HG02588 (cell line): ENCODE data around the gene ZNF654.
"Not testable (repeated sequence)": the region's sequence is repeated elsewhere in the genome, so short reads cannot be mapped to it uniquely, and the experiment has no call there.

ENCODE experiments used
- ATAC-seq: cut with Tn5 transposase; IDR thresholded peaks from one replicate; pipeline ENCODE4 v1.9.1; 2021; ENCODE audit warnings: mild to moderate bottlenecking, moderate library complexity; ENCODE audit not compliant: unreplicated experiment

Gene ZNF654

DNA sequence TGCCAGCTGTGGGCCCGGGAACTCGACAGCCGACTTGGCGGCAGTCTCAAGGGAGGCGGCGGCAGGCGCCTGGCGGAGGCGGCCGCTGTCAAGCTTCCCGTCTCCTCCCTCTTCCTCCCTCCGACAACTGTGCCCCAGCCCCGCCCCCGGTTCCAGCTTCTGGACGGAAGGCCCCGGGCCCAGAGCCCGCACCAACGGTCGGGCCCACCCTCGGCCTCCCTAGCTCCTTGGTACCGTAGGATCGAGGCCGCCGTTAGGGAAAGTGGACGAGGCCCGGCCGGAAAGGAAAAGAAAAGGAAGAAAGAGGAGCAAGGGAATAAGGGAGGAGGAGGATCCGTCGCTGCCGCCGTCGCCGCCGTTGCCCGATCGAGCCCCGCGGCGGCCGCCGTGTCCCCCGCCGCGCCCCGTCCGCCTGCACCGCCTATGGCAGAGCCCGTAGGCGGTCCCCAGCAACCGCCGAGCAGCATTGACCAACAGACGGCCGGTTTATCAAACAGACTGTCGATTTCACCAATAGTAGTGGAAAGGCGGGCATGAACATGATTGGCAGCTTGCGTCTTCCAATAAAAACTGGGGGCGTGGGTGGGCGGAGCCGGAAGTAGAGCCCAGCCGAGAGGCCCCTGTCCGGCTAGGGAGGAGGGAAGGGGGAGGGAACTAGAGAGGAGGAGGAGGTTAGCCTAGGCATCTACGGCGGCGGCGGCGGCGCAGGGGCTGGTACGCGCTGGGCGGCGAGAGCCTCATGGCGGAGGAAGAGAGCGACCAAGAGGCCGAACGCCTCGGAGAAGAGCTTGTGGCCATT lies at the start of gene ZNF654, which contains the start of gene CGGBP1:
TSS of gene ZNF654 (plus strand) at position 675 of the 799 bp plus-strand sequence. CDS start at position 740, 65 bp downstream.
TSS of gene CGGBP1 (minus strand) at position 425 of the 799 bp plus-strand sequence. CDS start 3,029 bp downstream, outside the sequence.
- peak; percentile 94 for ATAC-seq

DNA sequence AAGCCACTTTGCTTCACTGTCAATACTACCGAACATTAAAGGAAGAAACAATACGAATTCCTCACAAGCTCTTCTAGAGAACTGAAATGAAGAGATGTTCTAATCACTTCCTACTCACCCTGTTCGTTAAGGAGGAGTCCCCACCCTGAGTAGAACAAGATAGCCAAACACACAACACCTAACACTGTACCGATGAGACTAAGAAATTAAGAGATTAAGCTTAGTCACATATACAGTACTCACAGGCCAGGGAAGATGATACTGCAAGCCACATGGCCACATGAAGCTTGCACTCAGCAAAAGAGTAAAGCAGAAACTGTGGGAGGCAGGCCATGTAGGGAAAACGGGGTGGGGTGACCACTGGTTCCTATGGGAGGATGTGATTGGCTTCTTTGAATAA lies 48.2 kb upstream of the ZNF654 start:
- no peak for ATAC-seq

DNA sequence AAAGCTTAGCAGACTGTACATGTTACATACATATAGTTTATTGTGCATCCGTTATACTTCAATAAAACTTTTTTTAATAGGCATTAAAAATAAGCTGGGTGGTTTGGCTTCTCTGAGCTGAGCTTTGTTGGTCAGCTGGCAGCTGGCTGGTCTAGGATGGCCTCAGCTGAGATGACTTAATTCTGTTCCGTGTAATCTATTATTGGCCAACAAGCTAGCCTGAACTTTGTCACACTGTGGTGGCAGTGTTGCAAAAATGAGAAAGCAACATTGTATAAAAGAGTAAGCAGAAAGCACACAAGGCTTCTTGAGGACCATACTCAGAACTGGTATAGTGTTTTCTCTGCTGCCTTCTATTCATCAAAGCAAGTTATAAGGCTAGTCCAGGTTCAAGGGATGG lies 45.5 kb upstream of the ZNF654 start:
- ATAC-seq = no peak

- not testable (repeated sequence) for ATAC-seq
Observed at GRCh38 chr3:88015656-88016055, 43.4 kb upstream of the ZNF654 start.

DNA sequence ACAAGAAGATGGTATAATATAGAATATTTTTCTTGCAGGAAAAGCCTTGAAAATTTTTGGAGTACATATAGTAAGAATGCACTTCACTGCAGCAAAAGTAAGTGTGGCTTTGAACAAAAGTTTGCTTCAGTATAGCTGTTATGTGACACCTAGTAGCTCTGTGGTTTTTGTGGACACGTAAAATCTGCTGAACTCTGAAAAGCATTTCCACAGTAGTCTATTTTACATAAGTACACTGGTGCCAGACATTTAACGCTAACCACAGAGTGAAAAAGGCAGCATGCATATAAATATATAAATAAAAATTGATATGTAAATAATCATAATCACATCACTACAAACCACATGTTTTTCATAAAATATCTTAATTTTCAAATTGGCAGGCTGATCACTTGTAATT lies 40.0 kb upstream of the ZNF654 start:
- ATAC-seq = peak; percentile 91

DNA sequence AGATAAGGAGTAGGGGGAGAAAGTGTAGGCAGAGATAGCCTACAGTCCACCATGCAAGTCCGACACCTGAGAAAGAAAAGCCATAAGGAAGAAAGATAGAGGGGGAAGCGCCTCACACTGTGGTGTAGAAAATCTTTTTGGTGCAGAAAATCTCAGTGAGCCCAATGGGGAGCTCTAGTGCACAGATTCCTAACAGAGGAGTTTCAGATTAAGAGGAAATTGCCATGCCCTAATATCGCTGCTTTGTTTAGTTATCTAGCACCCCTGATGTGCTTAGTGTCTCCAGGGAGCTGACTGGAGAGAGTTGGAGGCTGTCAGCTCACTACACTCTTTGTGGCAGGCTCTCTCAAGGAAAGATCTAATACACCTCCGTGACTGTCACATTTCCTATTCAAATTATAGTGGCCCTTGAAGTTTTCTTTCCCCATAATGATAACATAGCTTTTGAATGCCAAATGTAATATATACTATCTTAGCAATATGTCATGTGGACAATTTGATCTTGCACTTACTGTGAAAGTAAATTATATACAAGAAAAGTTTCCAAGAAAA lies 34.0 kb upstream of the ZNF654 start:
- no peak for ATAC-seq

GRCh38 chr3:88028876-88029275 lies 30.2 kb upstream of the ZNF654 start:
- no peak for ATAC-seq

DNA sequence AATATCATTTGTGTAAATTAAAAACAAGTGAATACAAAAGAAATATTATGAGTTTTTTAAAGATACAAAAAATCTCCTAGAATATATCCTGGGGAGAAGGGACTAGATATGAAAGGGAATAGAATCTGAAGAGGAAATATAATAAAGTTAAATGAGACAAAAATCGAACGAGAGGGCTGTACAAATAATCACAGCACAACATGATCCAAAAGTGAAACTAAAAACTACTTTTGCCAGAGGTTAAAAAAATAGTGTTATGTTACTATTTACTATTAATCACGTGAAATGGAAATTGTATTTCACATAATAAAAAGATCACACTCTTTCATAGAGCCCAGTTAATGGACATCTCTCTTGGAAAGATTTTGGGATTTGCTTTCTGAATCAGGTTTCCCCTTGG lies 28.8 kb upstream of the ZNF654 start:
- no peak for ATAC-seq

DNA sequence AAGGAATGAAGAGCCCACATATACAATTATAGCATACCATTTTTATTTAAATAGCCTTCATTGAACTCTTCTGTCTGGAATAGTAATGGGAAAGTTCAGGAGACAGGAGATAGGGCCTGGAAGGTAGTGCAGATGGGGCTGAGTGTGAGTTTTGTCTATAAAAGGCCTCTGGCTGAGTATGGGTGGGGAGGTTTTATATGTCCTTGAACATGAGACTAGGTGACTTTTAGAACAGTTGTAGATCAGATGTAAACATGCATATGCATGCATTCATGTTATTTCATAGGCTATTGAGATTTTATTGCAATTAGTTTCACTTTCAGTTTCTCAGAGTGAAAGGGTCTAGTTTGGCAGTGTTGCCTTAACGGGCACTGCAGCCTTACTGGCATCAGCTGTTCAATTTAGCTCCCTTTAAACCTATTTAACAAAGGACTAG lies 27.4 kb upstream of the ZNF654 start:
- ATAC-seq = peak; percentile 81

DNA sequence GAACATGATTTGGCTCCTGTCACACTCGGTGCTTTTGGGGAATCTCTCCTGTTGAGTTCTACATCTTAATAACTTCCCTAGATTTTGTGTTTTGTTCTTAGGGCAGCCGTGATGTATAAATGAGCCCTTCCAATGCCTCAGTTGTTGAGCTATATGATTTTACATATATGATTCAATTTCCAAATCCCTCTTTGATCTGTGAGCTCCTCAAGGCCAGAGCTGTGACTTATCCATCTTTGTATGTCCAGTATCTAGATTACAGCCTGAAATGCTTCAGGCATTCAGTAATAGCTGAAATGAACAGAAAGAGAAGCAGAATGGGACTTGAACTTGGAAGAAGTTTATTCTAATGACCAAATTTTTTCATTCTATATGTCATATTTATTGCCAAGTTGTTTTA lies 26.8 kb upstream of the ZNF654 start:
- ATAC-seq = no peak

DNA sequence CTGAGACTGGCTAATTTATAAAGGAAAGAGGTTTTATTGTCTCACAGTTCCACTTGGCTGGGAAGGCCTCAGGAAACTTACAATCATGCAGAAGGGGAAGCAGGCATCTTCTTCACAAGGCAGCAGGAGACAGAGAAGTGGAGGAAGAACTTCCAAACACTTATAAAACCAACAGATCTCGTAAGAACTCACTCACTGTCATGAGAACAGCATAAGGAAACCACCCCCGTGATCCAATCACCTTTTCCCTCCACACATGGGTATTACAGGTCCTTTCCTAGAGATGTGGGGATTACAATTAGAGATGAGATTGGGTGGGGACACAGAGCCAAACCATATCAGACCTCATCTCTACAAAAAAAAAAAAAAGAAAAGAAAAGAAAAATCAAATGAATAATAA lies 26.0 kb upstream of the ZNF654 start:
- ATAC-seq = no peak

- no peak for ATAC-seq
Observed at GRCh38 chr3:88033808-88034207, 25.2 kb upstream of the ZNF654 start.

GRCh38 chr3:88034491-88035275 lies 24.4 kb upstream of the ZNF654 start:
- ATAC-seq = no peak

DNA sequence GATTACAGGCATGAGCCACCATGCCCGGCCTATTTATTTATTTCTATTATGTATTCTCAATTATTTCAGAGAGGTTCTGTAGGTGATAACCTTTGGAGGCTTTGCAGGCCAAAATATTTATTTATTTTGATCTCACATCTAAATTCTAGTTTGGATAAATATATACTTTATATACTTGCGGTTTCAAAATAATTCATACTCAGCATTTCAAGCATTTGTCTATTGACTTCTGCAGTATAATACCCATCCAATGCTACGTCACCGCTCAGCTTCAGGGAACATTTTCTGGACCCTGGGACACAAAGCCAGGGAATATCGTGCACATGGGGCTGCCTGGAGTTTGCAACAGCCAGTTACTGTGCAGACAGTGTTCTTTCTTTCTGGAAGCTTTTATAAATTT lies 22.8 kb upstream of the ZNF654 start:
- no peak for ATAC-seq

- no peak for ATAC-seq
Observed at GRCh38 chr3:88038566-88038965, 20.5 kb upstream of the ZNF654 start.

DNA sequence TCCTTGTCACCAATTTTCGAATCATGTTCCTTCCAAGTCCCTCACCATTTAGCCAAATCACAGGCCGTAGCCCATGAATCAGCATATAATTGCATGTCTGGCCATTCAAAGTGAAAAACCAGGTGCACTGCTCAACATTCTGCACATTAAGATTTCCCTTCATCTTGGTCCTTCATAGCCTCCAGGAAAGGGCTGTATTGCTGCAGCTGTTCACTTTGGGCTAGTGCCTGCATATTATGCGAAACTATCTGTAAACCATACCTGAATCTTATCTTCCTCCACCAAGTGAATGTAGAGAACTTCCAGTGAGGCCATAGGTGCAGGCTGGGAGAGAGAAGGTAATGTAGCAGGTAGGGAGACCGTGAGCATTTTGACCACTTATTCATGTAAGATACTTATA lies 18.5 kb upstream of the ZNF654 start:
- ATAC-seq = no peak

DNA sequence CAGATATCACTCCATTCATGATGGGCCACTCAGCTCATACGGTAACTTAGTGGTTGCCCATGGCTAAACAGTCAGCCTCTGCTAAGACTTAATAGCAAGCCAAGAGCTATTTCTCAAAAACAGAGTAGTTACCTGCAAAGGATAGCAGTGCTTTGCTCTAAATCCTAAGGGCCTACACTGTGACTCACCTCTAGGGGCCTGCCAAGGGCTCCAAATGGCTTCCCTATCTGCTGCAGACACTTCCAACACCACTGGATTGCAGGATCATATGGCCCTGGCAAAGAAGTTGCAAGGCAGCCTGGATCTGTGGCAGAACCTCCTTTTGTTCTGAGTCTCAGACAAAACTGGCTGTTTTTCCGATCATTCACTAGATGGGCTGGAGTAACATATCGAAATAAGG lies 18.1 kb upstream of the ZNF654 start:
- ATAC-seq = no peak

GRCh38 chr3:88044411-88044810 lies 14.6 kb upstream of the ZNF654 start:
- ATAC-seq = no peak

- no peak for ATAC-seq
Observed at GRCh38 chr3:88046766-88047165, 12.3 kb upstream of the ZNF654 start.

DNA sequence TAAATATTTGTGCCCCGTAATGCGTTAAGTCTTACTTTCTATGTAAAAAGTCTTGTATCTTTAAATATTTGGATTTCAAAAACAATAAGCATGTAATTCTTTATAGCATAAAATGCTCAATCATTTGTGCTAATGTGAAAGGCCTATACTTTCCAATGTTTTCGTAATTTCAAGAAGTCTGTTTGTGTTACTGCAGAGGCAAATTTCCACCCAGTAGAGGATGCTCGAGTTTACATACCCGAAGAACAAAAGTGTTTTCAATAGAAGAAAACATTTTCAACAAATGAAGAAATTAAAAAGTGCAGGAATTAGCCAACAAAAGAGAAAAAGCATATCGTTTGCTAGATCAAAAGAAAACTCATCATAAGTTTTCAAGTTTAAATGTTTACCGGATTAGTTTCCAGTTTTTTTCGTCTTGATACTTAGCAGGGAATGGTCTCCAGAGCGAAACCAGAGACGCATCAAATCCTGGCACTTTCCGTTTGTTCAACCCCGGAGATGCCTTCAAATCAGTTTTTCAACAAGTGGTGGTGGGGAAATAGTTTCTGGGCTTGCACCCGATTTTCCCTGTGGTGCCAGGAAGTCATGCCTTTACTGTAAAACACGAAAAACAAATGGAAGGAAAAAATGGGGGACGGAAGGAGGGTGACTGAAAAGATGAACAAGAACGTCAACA lies 1.3 kb upstream of the ZNF654 start:
- ATAC-seq = no peak

- no peak for ATAC-seq
Observed at GRCh38 chr3:88058306-88058580, 812 bp upstream of the ZNF654 start.
